ENCODE data around the gene MYL6B.

- TF ChIP-seq, protein P1, sequence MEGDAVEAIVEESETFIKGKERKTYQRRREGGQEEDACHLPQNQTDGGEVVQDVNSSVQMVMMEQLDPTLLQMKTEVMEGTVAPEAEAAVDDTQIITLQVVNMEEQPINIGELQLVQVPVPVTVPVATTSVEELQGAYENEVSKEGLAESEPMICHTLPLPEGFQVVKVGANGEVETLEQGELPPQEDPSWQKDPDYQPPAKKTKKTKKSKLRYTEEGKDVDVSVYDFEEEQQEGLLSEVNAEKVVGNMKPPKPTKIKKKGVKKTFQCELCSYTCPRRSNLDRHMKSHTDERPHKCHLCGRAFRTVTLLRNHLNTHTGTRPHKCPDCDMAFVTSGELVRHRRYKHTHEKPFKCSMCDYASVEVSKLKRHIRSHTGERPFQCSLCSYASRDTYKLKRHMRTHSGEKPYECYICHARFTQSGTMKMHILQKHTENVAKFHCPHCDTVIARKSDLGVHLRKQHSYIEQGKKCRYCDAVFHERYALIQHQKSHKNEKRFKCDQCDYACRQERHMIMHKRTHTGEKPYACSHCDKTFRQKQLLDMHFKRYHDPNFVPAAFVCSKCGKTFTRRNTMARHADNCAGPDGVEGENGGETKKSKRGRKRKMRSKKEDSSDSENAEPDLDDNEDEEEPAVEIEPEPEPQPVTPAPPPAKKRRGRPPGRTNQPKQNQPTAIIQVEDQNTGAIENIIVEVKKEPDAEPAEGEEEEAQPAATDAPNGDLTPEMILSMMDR (IDR thresholded peaks at IDR 0.05): no peak
- TF ChIP-seq POLR2A (IDR thresholded peaks at IDR 0.05) (no peak), POLR2AphosphoS5 (IDR thresholded peaks at IDR 0.05) (no peak)
Measured at GRCh38 chr12:56114084-56114483, 38.3 kb upstream of the MYL6B start.
